GM20431 (cell line): Measurements from ENCODE around the gene FILIP1L.

ENCODE experiments used
- in situ Hi-C: fragments of 300-500 bp; cut with MseI, MboI; formaldehyde crosslinking; loops from one replicate; pipeline ENCODE4 v1.15.0; 2020; ENCODE audit warnings: low sequenced_read_pairs; ENCODE audit not compliant: unreplicated experiment

The FILIP1L gene

GRCh38 chr3:99794485-99794884 is 319.8 kb downstream of the FILIP1L start:
- in situ Hi-C loops: no loop called here

- in situ Hi-C loops: no loop called here
Observed at GRCh38 chr3:99789011-99789721, 325.1 kb downstream of the FILIP1L start.
